ENCODE data around the gene ERG28. TPM values are rescaled to one million over a fixed set of nuclear protein-coding genes. Genes with fewer than 3 reads are reported as not detected.

Gene ERG28
- total and polyA plus RNA-seq, 2 experiments from 2014 or later, result 12.7 to 60.7 TPM

GRCh38 chr14:75658957-75659356 lies 1.7 kb downstream of the ERG28 start:
- Histone ChIP-seq H3K36me3 (peaks cover 5% of the 10 kb centered on the region), H3K27me3 (no peaks in the 10 kb centered on the region), H3K4me1 (ENCODE audit: low read depth) (peaks cover 13% of the 10 kb centered on the region), H3K27ac (no peak overlapping the region), H3K4me3 (no peak overlapping the region), H3K9me3 (ENCODE audit: low read depth) (no peaks in the 10 kb centered on the region)
- no peak for DNase-seq (ENCODE audit: low read depth in 1 of 2, low spot score in 1 of 2)
- TF ChIP-seq CTCF (IDR thresholded peaks at IDR 0.05; ENCODE audit: low read depth, low read length), result no peak

GRCh38 chr14:75657331-75657730 lies 3.3 kb downstream of the ERG28 start:
- H3K4me1 ChIP-seq (ENCODE audit: low read depth), result peaks cover 9% of the 10 kb centered on the region

GRCh38 chr14:75655235-75655634 lies 5.4 kb downstream of the ERG28 start:
- Histone ChIP-seq H3K4me3 (no peak overlapping the region), H3K36me3 (peaks cover 29% of the 10 kb centered on the region), H3K27ac (no peak overlapping the region), H3K9me3 (ENCODE audit: low read depth) (no peaks in the 10 kb centered on the region), H3K4me1 (ENCODE audit: low read depth) (peaks cover 4% of the 10 kb centered on the region), H3K27me3 (no peaks in the 10 kb centered on the region)
- DNase-seq (ENCODE audit: low read depth in 1 of 2, low spot score in 1 of 2), result no peak
- no peak for TF ChIP-seq CTCF (IDR thresholded peaks at IDR 0.05; ENCODE audit: low read depth, low read length)

More at GRCh38 chr14:75657331-75657730, 3.3 kb downstream of the ERG28 start:
- H3K36me3 ChIP-seq, result peaks cover 8% of the 10 kb centered on the region
- H3K27me3 ChIP-seq, result no peaks in the 10 kb centered on the region
- H3K27ac ChIP-seq, result no peak overlapping the region
- no peak for DNase-seq (ENCODE audit: low read depth in 1 of 2, low spot score in 1 of 2)
- no peaks in the 10 kb centered on the region for H3K9me3 ChIP-seq (ENCODE audit: low read depth)
- H3K4me3 ChIP-seq, result no peak overlapping the region
- TF ChIP-seq CTCF (IDR thresholded peaks at IDR 0.05; ENCODE audit: low read depth, low read length), result no peak

- H3K27me3 ChIP-seq, result no peaks in the 10 kb centered on the region
- peaks cover 37% of the 10 kb centered on the region for H3K36me3 ChIP-seq
- no peaks in the 10 kb centered on the region for H3K9me3 ChIP-seq (ENCODE audit: low read depth)
- H3K4me3 ChIP-seq, result no peak overlapping the region
- TF ChIP-seq CTCF (IDR thresholded peaks at IDR 0.05; ENCODE audit: low read depth, low read length), result peak; percentile 97
- DNase-seq (ENCODE audit: low read depth in 1 of 2, low spot score in 1 of 2), result peak; percentile 72 to 78
- H3K4me1 ChIP-seq (ENCODE audit: low read depth), result no peaks in the 10 kb centered on the region
- H3K27ac ChIP-seq, result peak overlapping the region; percentile 16
Observed at GRCh38 chr14:75654127-75654732, 6.4 kb downstream of the ERG28 start.

GRCh38 chr14:75653563-75653962 lies 7.1 kb downstream of the ERG28 start:
- Histone ChIP-seq H3K36me3 (peaks cover 39% of the 10 kb centered on the region), H3K4me3 (no peak overlapping the region)
- no peak for DNase-seq (ENCODE audit: low read depth in 1 of 2, low spot score in 1 of 2)

More at GRCh38 chr14:75653563-75653962, 7.1 kb downstream of the ERG28 start:
- Histone ChIP-seq H3K27me3 (no peaks in the 10 kb centered on the region), H3K27ac (no peak overlapping the region), H3K9me3 (ENCODE audit: low read depth) (no peaks in the 10 kb centered on the region), H3K4me1 (ENCODE audit: low read depth) (peaks cover 3% of the 10 kb centered on the region)
- TF ChIP-seq CTCF (IDR thresholded peaks at IDR 0.05; ENCODE audit: low read depth, low read length), result no peak
